GM19043 (cell line): Measurements from ENCODE around the gene RPS8.
"Not testable (repeated sequence)": the region's sequence is repeated elsewhere in the genome, so short reads cannot be mapped to it uniquely, and the experiment has no call there.

Experiments
- ATAC-seq: cut with Tn5 transposase; IDR thresholded peaks from one replicate; pipeline ENCODE4 v1.9.1; 2021; ENCODE audit warnings: low read depth; ENCODE audit not compliant: unreplicated experiment

Gene RPS8

DNA sequence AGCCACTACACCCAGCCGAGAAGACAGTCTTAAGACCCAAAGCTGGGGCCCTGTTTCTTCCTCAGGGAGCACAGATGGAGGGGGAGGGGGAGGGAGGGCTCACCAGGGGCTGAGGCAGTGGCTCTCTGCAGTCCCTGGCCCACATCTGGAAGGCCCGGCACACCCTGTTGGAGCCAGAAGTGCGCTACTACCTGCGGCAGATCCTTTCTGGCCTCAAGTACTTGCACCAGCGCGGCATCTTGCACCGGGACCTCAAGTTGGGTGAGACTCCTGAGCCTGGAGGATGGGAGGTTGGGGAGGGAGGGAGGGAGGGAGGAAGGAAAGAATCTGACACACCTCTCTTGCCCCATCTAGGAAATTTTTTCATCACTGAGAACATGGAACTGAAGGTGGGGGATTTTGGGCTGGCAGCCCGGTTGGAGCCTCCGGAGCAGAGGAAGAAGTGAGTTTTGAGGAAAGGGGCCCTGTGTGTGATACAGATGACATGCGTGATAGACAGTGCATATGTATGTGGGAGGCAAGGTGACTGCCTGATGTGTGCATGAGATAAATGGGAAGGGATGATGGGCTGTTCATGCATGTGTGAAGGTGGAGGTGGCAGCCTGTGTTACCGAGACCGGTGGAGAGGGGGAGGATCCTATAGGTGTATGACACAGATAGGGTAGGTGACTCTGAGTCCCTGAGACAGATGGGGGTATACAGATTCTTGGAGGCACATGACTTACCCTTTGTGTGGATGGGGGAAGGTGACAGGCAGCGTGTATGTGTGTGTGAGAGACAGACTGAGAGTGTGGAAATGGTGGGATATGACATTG, 26.4 kb downstream of the RPS8 start:
- ATAC-seq = no peak

DNA sequence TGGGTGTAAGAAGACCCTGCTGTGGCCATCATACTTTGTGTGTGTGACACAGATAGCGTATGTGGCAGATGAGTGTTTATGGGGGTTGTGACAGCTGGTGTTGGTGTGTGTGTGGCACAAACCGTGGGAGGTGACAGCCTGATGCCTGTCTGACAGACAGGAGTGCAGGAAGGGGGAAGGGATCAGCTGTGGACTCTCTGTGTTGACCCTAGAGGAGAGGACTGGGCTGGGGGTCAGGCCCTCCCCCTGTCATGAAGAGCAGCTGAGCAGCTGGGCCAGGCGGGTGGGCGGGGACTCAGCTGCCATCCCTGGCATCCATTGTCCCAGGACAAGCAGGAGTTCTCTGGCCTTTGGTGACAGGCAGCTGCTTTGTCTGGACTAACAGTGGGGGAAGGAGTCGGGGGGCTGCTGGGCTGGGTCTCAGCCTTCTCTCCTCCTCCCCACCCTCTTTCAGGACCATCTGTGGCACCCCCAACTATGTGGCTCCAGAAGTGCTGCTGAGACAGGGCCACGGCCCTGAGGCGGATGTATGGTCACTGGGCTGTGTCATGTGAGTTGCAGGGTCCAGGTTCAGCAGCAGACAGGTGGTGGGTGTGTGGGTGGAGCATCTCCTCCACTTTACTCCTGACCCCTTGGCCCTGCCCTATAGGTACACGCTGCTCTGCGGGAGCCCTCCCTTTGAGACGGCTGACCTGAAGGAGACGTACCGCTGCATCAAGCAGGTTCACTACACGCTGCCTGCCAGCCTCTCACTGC, 27.1 kb downstream of the RPS8 start:
- ATAC-seq = no peak

- ATAC-seq = no peak
These were observed 27.6 kb downstream of the RPS8 start for GRCh38 chr1:44803062-44803311.

GRCh38 chr1:44803312-44804095, 28.2 kb downstream of the RPS8 start:
- no peak for ATAC-seq

- no peak for ATAC-seq
These were observed 30.1 kb downstream of the RPS8 start for GRCh38 chr1:44805311-44806024.

- no peak for ATAC-seq
These were observed 30.8 kb downstream of the RPS8 start for GRCh38 chr1:44806025-44806703.

DNA sequence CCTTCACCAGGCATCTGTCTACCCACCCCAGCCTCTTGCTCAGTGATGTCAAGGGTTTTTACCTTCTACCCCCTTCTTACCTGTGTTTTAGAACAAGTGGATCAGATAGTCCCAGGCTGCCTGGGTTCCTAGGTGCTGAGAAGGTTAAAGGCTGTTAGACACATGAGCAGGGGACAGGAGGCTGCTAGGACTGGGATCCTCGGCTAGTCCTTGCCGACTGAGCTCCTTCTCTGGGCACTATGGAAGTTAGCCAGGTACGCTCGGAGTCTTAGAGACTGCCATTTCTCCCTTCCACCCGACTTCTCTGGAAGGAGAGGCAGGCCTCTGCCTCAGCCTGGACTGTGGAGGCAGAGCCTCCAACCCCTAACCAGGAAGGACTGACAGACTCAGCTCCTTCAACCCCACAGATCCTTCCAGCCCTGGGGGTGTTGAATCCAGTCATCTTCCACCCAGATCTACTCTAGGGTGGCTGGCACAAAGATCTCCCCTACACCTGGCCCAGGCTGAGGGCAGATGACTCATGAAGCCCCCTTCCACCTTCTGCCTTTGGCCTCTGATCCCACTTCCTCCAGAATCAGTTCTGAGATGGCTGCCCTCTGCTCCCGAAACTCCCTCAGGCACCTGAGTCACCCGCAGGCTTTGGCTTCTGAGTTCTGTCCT, 31.5 kb downstream of the RPS8 start, which contains the start of gene DYNLT4:
Gene DYNLT4, minus strand, starts transcription at position 648 of the 660 bp plus-strand sequence. CDS start 683 bp downstream, outside the sequence.
- no peak for ATAC-seq

GRCh38 chr1:44807364-44808062, 32.2 kb downstream of the RPS8 start:
- peak; percentile 36 for ATAC-seq

DNA sequence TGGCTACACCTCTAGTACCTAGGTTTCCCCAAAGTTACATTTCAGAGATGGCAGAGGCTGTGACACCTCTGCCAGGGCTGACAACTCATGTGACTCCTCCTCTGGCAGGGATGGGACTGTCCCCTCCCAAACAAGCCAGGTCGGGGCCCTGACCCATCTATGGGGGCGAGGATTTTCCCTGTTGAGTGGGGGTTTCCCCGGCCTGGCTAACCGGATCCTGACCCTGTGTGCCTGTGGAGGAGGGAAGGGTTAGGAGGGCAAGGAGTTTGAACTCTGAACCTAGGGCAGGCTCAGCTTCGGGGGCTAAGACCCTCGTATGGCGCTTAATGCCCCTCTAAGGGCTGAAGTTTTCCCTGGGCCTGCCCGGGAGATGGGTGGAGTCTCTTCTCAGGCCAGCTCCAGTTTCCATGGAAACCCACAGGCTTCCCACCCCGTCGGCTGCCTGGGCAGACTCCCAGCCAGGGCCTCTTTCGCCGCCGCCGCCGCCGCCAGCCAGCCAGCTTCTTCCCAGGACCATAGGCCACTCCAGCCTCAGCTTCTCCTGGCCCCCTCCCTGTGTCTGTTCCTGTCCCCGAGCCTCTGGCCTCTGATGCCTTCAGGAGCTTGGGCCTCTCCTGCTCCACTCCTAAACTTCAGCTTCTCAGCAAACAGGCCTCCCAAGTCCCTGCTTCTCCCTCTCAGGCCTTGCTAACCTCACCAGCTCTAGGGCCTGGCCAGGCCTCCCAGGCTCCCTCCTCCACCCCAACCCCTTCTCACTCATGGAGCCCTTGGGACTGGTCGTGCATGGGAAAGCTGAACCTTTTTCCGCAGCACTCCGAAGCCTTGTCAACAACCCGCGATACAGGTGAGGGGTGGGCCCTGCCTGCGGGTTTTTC, 33.0 kb downstream of the RPS8 start, which contains the start of gene BTBD19:
Gene BTBD19, plus strand, starts transcription at position 461 of the 875 bp plus-strand sequence. Its CDS starts 298 bp downstream, at position 759.
- peak; percentile 15 for ATAC-seq

- ATAC-seq = no peak
These were observed 33.9 kb downstream of the RPS8 start for GRCh38 chr1:44808938-44809917.

GRCh38 chr1:44810101-44810761, 34.9 kb downstream of the RPS8 start:
- no peak for ATAC-seq

GRCh38 chr1:44810762-44811105, 35.4 kb downstream of the RPS8 start:
- not testable (repeated sequence) for ATAC-seq

DNA sequence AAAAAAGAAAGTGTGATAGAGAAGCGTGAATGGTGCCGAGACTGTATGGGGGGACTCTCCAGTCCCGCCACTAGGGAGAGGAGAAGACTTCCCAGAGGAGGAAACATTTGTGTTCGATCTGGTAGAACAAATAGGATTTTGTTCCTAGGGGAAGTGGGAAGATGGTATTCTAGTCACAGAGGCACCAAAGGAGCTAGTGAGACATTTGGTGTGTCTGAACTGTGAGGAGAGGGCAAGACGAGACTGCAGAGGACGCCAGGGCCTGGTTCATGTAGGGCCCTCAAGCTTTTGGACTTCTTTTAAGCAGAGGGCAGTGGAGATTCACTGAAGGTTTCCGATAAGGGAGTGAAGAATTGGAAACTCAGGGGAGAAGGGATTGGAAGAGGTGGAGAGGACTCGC, 35.9 kb downstream of the RPS8 start:
- ATAC-seq = no peak

- ATAC-seq = no peak
These were observed 37.6 kb downstream of the RPS8 start for GRCh38 chr1:44812822-44813543.

DNA sequence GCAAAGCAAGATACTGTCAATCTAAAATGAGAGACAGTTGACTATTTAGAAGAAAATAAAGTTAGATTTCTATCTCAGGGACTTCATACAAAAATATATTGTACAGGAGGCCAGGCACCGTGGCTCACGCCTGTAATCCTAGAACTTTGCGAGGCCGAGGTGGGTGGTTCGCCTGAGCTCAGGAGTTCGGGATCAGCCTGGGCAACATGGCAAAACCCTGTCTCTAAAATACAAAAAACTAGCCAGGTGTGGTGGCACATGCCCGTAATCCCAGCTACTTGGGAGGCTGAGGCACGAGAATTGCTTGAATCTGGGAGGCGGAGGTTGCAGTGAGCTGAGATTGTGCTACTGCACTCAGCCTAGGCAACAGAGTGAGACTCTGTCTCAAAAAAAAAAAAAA, 40.6 kb downstream of the RPS8 start:
- not testable (repeated sequence) for ATAC-seq

DNA sequence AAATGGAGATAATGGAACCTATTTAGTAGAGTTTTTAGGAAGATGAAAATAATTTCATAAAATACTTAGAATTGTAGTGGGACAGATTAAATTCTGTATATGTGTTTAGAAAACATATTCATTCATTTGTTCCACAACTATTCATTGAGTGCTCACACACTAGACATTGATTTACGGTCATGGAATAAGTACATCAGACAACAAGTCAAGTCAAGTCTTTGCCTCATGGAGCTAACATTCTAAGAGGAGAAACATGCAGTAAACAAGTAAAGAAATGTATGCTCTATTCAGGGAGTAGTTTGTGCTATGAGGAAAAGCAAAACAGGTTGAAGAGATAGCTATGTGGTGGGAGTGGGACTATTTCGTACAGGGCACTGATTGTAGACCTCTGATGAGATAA, 42.0 kb downstream of the RPS8 start:
- no peak for ATAC-seq
